ENCODE data around the gene OR5B12. TPM values are rescaled to one million over a fixed set of nuclear protein-coding genes. Genes with fewer than 3 reads are reported as not detected.

OR5B12 gene
- total RNA-seq (not detected), polyA plus RNA-seq (not detected)
- long read RNA-seq, donor 1: 0 reads
- long read RNA-seq, donor 2: 0 reads
- long read RNA-seq, donor 3: 0 reads
- long read RNA-seq, donor 4: 0 reads
- long read RNA-seq, donor 5: 0 reads
- long read RNA-seq, donor 6: 0 reads
- long read RNA-seq, donor 7: 0 reads
- long read RNA-seq, donor 8: 0 reads
- long read RNA-seq, donor 9: 0 reads
- long read RNA-seq, donor 10: 0 reads

DNA sequence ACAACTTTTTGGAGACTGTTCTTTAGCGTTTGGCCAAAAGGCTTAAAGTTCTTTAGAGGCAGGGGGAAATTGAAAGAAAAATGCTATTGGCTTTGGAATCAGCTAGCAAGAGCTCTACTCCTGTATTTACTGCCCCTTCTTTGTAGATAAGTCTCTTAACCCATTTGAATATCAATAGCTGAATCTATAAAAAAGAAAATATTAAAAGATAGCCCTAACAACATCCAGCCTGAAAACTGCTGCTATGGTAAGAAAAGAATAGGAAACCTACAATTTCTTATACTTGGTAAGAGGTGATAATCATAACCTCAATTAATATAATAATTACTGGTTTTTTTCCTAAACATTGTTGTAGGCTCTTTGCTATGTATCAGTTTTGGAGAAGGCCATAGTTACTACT is at the start of gene OR5B12:
Gene OR5B12, minus strand, starts transcription at position 101 of the 400 bp plus-strand sequence. CDS start 2,085 bp downstream, outside the sequence.
- 54 to 81% (median 73%) methylated on average over 1 of the region's 1 CpG for WGBS, 4 donors
- no peak within 1 kb of the TSS for H3K27ac ChIP-seq
- TF ChIP-seq, protein P1, sequence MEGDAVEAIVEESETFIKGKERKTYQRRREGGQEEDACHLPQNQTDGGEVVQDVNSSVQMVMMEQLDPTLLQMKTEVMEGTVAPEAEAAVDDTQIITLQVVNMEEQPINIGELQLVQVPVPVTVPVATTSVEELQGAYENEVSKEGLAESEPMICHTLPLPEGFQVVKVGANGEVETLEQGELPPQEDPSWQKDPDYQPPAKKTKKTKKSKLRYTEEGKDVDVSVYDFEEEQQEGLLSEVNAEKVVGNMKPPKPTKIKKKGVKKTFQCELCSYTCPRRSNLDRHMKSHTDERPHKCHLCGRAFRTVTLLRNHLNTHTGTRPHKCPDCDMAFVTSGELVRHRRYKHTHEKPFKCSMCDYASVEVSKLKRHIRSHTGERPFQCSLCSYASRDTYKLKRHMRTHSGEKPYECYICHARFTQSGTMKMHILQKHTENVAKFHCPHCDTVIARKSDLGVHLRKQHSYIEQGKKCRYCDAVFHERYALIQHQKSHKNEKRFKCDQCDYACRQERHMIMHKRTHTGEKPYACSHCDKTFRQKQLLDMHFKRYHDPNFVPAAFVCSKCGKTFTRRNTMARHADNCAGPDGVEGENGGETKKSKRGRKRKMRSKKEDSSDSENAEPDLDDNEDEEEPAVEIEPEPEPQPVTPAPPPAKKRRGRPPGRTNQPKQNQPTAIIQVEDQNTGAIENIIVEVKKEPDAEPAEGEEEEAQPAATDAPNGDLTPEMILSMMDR (IDR thresholded peaks at IDR 0.05): no peak
- no peak for TF ChIP-seq POLR2A (IDR thresholded peaks at IDR 0.05)
- no peak for DNase-seq
- intact Hi-C loops (cut with DNase I): no loop called here
- no peaks in the 10 kb centered on the region for H3K4me1 ChIP-seq (replicated peaks in 1 of 2)
- no peaks in the 10 kb centered on the region for H3K9me3 ChIP-seq (replicated peaks in 1 of 3)
- H3K4me3 ChIP-seq: no peak within 1 kb of the TSS
- H3K27me3 ChIP-seq: no peaks in the 10 kb centered on the region
- no peaks in the 10 kb centered on the region for H3K36me3 ChIP-seq (replicated peaks in 1 of 2)

DNA sequence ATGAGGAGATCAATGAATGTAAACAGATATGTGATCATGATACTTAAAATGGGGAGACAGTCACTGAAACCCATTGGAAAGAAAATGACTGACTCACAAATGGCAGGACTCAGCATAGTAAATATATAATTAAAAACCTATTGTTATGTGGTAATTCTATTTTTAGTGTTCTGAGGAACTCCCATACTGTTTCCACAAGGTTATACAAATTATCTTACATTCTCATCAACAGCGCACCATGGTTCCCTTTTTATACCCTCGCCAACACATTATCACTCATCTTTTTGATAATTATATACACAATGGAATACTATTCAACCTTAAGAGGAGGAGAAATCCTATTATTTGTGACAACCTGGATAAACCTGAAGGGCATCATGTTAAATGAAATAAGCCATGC is 48.8 kb upstream of the OR5B12 start:
- no peak for DNase-seq
- Histone ChIP-seq H3K36me3 (replicated peaks in 1 of 2) (no peaks in the 10 kb centered on the region), H3K4me3 (no peak overlapping the region), H3K27ac (no peak overlapping the region), H3K9me3 (replicated peaks in 1 of 3) (no peaks in the 10 kb centered on the region), H3K27me3 (no peaks in the 10 kb centered on the region), H3K4me1 (replicated peaks in 1 of 2) (no peaks in the 10 kb centered on the region)
- no peak for TF ChIP-seq POLR2A (IDR thresholded peaks at IDR 0.05)
- TF ChIP-seq, protein P1 (IDR thresholded peaks at IDR 0.05): no peak
- 64 to 70% (median 68%) methylated on average over 2 of the region's 2 CpGs for whole genome bisulfite sequencing, 4 donors
- intact Hi-C loops (cut with DNase I): no loop called here

DNA sequence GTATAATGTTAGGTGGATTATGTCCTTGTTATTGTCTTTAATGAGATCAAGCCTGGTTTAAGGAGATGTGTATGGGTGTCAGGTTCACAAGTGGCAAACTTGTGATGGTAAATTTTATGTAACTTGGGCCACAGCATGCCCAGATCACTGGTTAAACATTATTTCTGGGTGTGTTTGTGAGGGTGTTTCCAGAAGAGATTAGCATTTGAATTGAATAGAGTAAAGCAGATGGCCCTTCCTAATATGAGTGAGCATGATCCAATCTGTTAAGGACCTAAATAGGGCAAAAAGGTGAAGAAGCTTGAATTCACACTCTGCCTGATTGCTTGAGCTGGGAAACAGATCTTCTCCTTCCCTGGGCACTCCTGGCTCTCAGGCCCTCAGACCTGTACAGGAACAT is 45.1 kb upstream of the OR5B12 start:
- Histone ChIP-seq H3K4me3 (no peak overlapping the region), H3K27me3 (no peaks in the 10 kb centered on the region), H3K4me1 (replicated peaks in 1 of 2) (no peaks in the 10 kb centered on the region), H3K9me3 (replicated peaks in 1 of 3) (no peaks in the 10 kb centered on the region), H3K36me3 (replicated peaks in 1 of 2) (no peaks in the 10 kb centered on the region), H3K27ac (no peak overlapping the region)
- intact Hi-C loops (cut with DNase I): no loop called here
- no peak for DNase-seq
- TF ChIP-seq POLR2A (IDR thresholded peaks at IDR 0.05): no peak
- TF ChIP-seq, protein P1 (IDR thresholded peaks at IDR 0.05): no peak

DNA sequence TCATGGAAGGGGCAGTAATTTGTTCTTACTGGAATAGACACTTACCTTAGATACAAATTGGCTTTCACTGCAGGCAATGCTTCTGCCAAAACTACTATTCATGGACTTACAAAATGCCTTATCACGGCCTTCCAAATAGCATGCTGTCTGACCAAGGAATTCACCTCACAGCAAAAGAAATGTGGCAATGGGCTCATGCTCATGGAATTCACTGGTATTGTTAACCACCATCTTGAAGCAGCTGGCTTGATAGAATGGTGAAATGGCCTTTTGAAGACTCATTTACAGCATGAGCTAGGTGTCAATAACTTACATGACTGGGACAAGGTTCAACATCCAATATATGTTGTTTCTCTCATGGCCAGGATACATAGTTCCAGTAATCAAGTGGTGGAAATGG is 43.9 kb upstream of the OR5B12 start:
- Histone ChIP-seq H3K36me3 (replicated peaks in 1 of 2) (no peaks in the 10 kb centered on the region), H3K27ac (no peak overlapping the region), H3K9me3 (replicated peaks in 1 of 3) (no peaks in the 10 kb centered on the region), H3K27me3 (no peaks in the 10 kb centered on the region), H3K4me1 (replicated peaks in 1 of 2) (no peaks in the 10 kb centered on the region), H3K4me3 (no peak overlapping the region)
- TF ChIP-seq, protein P1 (IDR thresholded peaks at IDR 0.05): no peak
- TF ChIP-seq POLR2A (IDR thresholded peaks at IDR 0.05): no peak
- intact Hi-C loops (cut with DNase I): no loop called here
- 82 to 91% (median 85%) methylated on average over 1 of the region's 1 CpG for WGBS, 4 donors
- no peak for DNase-seq
